ENCODE data around the gene WDFY2. TPM values are rescaled to one million over a fixed set of nuclear protein-coding genes. Genes with fewer than 3 reads are reported as not detected.

Gene WDFY2
- total RNA-seq, 1 experiment from 2014 or later: 45.5 TPM

- no peak for DNase-seq (ENCODE audit: low spot score)
- TF ChIP-seq CTCF (conservative IDR thresholded peaks at IDR 0.05; ENCODE audit: low read depth, low read length): no peak
- TF ChIP-seq EZH2 (IDR thresholded peaks at IDR 0.05; ENCODE audit: borderline replicate concordance, low read depth, low read length, poor library complexity, severe bottlenecking): no peak
- POLR2A ChIA-PET (ENCODE audit: low non-redundant PET): no interaction called here
- no peaks in the 10 kb centered on the region for H3K9me3 ChIP-seq (ENCODE audit: low read depth, low read length, poor library complexity, severe bottlenecking)
- no peak overlapping the region for H3K27ac ChIP-seq (ENCODE audit: low read depth, low read length, poor library complexity, severe bottlenecking)
- no peak overlapping the region for H3K4me3 ChIP-seq (ENCODE audit: low read depth, low read length, poor library complexity, severe bottlenecking)
- H3K27me3 ChIP-seq (replicated peaks; ENCODE audit: insufficient read depth, low read depth, low read length, poor library complexity): no peaks in the 10 kb centered on the region
- H3K36me3 ChIP-seq (ENCODE audit: insufficient read depth, low read length, poor library complexity, severe bottlenecking): peaks cover 10% of the 10 kb centered on the region
- BruUV-seq (replicated peaks): no TSS peak
- intact Hi-C loops (cut with micrococcal nuclease; ENCODE audit: unreplicated experiment): loop anchor here (5.0 kb wide), 2 partner anchors 142 to 282 kb away; partner anchors contain the start of gene INTS6
- peaks cover 43% of the 10 kb centered on the region for H3K4me1 ChIP-seq (ENCODE audit: insufficient read depth, low read length, poor library complexity, severe bottlenecking)
- CTCF ChIA-PET: no interaction called here
Observed at GRCh38 chr13:51734786-51735185, 150.5 kb downstream of the WDFY2 start.

GRCh38 chr13:51737609-51738008, 153.3 kb downstream of the WDFY2 start:
- no peak for DNase-seq (ENCODE audit: low spot score)
- TF ChIP-seq EZH2 (IDR thresholded peaks at IDR 0.05; ENCODE audit: borderline replicate concordance, low read depth, low read length, poor library complexity, severe bottlenecking) (no peak), CTCF (conservative IDR thresholded peaks at IDR 0.05; ENCODE audit: low read depth, low read length) (no peak)
- H3K9me3 ChIP-seq (ENCODE audit: low read depth, low read length, poor library complexity, severe bottlenecking): no peaks in the 10 kb centered on the region
- H3K36me3 ChIP-seq (ENCODE audit: insufficient read depth, low read length, poor library complexity, severe bottlenecking): peaks cover 27% of the 10 kb centered on the region
- peaks cover 17% of the 10 kb centered on the region for H3K4me1 ChIP-seq (ENCODE audit: insufficient read depth, low read length, poor library complexity, severe bottlenecking)
- ChIA-PET CTCF (no interaction called here), POLR2A (ENCODE audit: low non-redundant PET) (no interaction called here)
- H3K27ac ChIP-seq (ENCODE audit: low read depth, low read length, poor library complexity, severe bottlenecking): no peak overlapping the region
- no TSS peak for BruUV-seq (replicated peaks)
- H3K27me3 ChIP-seq (replicated peaks; ENCODE audit: insufficient read depth, low read depth, low read length, poor library complexity): no peaks in the 10 kb centered on the region
- intact Hi-C loops (cut with micrococcal nuclease; ENCODE audit: unreplicated experiment): no loop called here
- H3K4me3 ChIP-seq (ENCODE audit: low read depth, low read length, poor library complexity, severe bottlenecking): no peak overlapping the region

- ChIA-PET POLR2A (ENCODE audit: low non-redundant PET) (no interaction called here), CTCF (no interaction called here)
Observed at GRCh38 chr13:51738226-51738905, 154.1 kb downstream of the WDFY2 start.

More at GRCh38 chr13:51738226-51738905, 154.1 kb downstream of the WDFY2 start:
- H3K36me3 ChIP-seq (ENCODE audit: insufficient read depth, low read length, poor library complexity, severe bottlenecking): peaks cover 34% of the 10 kb centered on the region
- no peak for DNase-seq (ENCODE audit: low spot score)
- H3K4me1 ChIP-seq (ENCODE audit: insufficient read depth, low read length, poor library complexity, severe bottlenecking): peaks cover 13% of the 10 kb centered on the region
- TF ChIP-seq CTCF (conservative IDR thresholded peaks at IDR 0.05; ENCODE audit: low read depth, low read length) (no peak), EZH2 (IDR thresholded peaks at IDR 0.05; ENCODE audit: borderline replicate concordance, low read depth, low read length, poor library complexity, severe bottlenecking) (no peak)
- BruUV-seq (replicated peaks): no TSS peak
- intact Hi-C loops (cut with micrococcal nuclease; ENCODE audit: unreplicated experiment): no loop called here
- no peaks in the 10 kb centered on the region for H3K9me3 ChIP-seq (ENCODE audit: low read depth, low read length, poor library complexity, severe bottlenecking)
- H3K27ac ChIP-seq (ENCODE audit: low read depth, low read length, poor library complexity, severe bottlenecking): no peak overlapping the region
- H3K27me3 ChIP-seq (replicated peaks; ENCODE audit: insufficient read depth, low read depth, low read length, poor library complexity): no peaks in the 10 kb centered on the region
- no peak overlapping the region for H3K4me3 ChIP-seq (ENCODE audit: low read depth, low read length, poor library complexity, severe bottlenecking)
